Measurements from ENCODE around the gene ZNF280D. TPM values are rescaled to one million over a fixed set of nuclear protein-coding genes. Genes with fewer than 3 reads are reported as not detected.

Gene ZNF280D
- total RNA-seq, 1 experiment from 2014 or later: 21.5 TPM

DNA sequence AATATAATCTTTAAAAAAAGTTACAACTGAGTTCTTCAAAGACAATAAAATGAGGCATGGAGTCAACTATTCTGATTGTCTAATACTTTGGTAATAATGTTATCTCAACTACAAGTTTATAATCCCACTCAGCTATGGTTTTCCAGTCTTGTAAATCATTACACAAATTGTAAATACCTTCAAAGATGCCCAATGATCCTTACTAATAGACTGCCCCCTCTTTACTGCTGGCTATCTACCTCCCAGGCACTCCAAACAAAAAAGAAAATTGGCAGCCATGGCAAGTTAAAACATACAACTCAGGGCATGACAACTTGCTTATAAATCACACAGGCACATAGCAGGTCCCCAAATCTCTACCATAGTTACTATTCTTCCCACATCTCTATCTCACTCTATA is 58.5 kb downstream of the ZNF280D start:
- no peak for DNase-seq (ENCODE audit: low read depth, low spot score)
- no peak for ATAC-seq
- no peaks in the 10 kb centered on the region for H3K4me1 ChIP-seq (ENCODE audit: control insufficient read depth, insufficient read depth, low read length)
- no peak overlapping the region for H3K4me3 ChIP-seq (ENCODE audit: low read depth in 2 of 2, low read length in 2 of 2)
- H3K9me3 ChIP-seq (ENCODE audit: control insufficient read depth, insufficient read depth, low read depth, low read length): no peaks in the 10 kb centered on the region
- in situ Hi-C loops (cut with HindIII; ENCODE audit: low pct_unique_long_range_greater_than_20kb, low sequenced_read_pairs): no loop called here
- no TSS peak for BruUV-seq (replicated peaks)
- intact Hi-C loops (cut with micrococcal nuclease; ENCODE audit: unreplicated experiment): no loop called here
- no peak overlapping the region for H3K27ac ChIP-seq (ENCODE audit: low read length)
- H3K36me3 ChIP-seq (ENCODE audit: control insufficient read depth, insufficient read depth, low read length): no peaks in the 10 kb centered on the region
- ChIA-PET CTCF (no interaction called here), POLR2A (no interaction called here)
- TF ChIP-seq POLR2AphosphoS5 (IDR thresholded peaks at IDR 0.05; ENCODE audit: low read depth, low read length) (no peak), TCF7L2 (IDR thresholded peaks at IDR 0.05; ENCODE audit: low read depth, low read length) (no peak), SIN3A (IDR thresholded peaks at IDR 0.05; ENCODE audit: borderline replicate concordance, insufficient read depth, low read depth, low read length) (no peak)
- TF ChIP-seq, protein P1, sequence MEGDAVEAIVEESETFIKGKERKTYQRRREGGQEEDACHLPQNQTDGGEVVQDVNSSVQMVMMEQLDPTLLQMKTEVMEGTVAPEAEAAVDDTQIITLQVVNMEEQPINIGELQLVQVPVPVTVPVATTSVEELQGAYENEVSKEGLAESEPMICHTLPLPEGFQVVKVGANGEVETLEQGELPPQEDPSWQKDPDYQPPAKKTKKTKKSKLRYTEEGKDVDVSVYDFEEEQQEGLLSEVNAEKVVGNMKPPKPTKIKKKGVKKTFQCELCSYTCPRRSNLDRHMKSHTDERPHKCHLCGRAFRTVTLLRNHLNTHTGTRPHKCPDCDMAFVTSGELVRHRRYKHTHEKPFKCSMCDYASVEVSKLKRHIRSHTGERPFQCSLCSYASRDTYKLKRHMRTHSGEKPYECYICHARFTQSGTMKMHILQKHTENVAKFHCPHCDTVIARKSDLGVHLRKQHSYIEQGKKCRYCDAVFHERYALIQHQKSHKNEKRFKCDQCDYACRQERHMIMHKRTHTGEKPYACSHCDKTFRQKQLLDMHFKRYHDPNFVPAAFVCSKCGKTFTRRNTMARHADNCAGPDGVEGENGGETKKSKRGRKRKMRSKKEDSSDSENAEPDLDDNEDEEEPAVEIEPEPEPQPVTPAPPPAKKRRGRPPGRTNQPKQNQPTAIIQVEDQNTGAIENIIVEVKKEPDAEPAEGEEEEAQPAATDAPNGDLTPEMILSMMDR (IDR thresholded peaks at IDR 0.05): no peak
- TF ChIP-seq, protein P2, sequence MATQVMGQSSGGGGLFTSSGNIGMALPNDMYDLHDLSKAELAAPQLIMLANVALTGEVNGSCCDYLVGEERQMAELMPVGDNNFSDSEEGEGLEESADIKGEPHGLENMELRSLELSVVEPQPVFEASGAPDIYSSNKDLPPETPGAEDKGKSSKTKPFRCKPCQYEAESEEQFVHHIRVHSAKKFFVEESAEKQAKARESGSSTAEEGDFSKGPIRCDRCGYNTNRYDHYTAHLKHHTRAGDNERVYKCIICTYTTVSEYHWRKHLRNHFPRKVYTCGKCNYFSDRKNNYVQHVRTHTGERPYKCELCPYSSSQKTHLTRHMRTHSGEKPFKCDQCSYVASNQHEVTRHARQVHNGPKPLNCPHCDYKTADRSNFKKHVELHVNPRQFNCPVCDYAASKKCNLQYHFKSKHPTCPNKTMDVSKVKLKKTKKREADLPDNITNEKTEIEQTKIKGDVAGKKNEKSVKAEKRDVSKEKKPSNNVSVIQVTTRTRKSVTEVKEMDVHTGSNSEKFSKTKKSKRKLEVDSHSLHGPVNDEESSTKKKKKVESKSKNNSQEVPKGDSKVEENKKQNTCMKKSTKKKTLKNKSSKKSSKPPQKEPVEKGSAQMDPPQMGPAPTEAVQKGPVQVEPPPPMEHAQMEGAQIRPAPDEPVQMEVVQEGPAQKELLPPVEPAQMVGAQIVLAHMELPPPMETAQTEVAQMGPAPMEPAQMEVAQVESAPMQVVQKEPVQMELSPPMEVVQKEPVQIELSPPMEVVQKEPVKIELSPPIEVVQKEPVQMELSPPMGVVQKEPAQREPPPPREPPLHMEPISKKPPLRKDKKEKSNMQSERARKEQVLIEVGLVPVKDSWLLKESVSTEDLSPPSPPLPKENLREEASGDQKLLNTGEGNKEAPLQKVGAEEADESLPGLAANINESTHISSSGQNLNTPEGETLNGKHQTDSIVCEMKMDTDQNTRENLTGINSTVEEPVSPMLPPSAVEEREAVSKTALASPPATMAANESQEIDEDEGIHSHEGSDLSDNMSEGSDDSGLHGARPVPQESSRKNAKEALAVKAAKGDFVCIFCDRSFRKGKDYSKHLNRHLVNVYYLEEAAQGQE (IDR thresholded peaks at IDR 0.05; ENCODE audit: insufficient read depth in 1 of 2, low read depth in 2 of 2, low read length in 1 of 2): no peak
- H3K27me3 ChIP-seq (ENCODE audit: control insufficient read depth, insufficient read depth, low read length): no peaks in the 10 kb centered on the region

DNA sequence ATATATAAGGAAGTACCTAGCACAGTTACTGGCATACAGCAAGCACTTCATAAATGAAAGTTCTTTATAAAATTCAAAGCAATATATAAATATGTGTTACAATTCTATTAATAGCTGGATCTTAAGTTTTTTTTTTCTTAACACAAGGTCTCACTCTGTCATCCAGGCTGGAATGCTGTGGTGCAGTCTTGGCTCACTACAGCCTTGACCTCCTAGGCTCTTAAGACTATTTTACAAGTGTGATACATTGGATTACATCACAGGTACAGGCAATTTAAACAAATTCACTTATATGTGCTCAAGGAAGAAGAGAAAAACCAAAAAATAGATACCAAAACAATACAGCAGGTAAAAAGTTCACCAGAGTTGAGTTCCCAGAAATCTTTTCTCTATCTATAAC is 60.6 kb downstream of the ZNF280D start:
- POLR2A ChIA-PET: no interaction called here

More for the DNA sequence above, 60.6 kb downstream of the ZNF280D start:
- no peak overlapping the region for H3K4me3 ChIP-seq (ENCODE audit: low read depth in 2 of 2, low read length in 2 of 2)
- BruUV-seq (replicated peaks): TSS peak; percentile 32
- intact Hi-C loops (cut with micrococcal nuclease; ENCODE audit: unreplicated experiment): no loop called here
- no peak for TF ChIP-seq SIN3A (IDR thresholded peaks at IDR 0.05; ENCODE audit: borderline replicate concordance, insufficient read depth, low read depth, low read length)
- TF ChIP-seq, protein P1 (IDR thresholded peaks at IDR 0.05): no peak
- no peak for TF ChIP-seq POLR2AphosphoS5 (IDR thresholded peaks at IDR 0.05; ENCODE audit: low read depth, low read length)
- no peak for TF ChIP-seq TCF7L2 (IDR thresholded peaks at IDR 0.05; ENCODE audit: low read depth, low read length)
- TF ChIP-seq, protein P2 (IDR thresholded peaks at IDR 0.05; ENCODE audit: insufficient read depth in 1 of 2, low read depth in 2 of 2, low read length in 1 of 2): no peak
- H3K27me3 ChIP-seq (ENCODE audit: control insufficient read depth, insufficient read depth, low read length): no peaks in the 10 kb centered on the region
- H3K4me1 ChIP-seq (ENCODE audit: control insufficient read depth, insufficient read depth, low read length): no peaks in the 10 kb centered on the region
- H3K36me3 ChIP-seq (ENCODE audit: control insufficient read depth, insufficient read depth, low read length): no peaks in the 10 kb centered on the region
- in situ Hi-C loops (cut with HindIII; ENCODE audit: low pct_unique_long_range_greater_than_20kb, low sequenced_read_pairs): no loop called here
- ATAC-seq (no peak), DNase-seq (ENCODE audit: low read depth, low spot score) (no peak)
- no peak overlapping the region for H3K27ac ChIP-seq (ENCODE audit: low read length)
- no peaks in the 10 kb centered on the region for H3K9me3 ChIP-seq (ENCODE audit: control insufficient read depth, insufficient read depth, low read depth, low read length)
- CTCF ChIA-PET: no interaction called here

All from Panc1 (cell line).